Measurements from ENCODE around the gene CT47C1.

CT47C1 gene

DNA sequence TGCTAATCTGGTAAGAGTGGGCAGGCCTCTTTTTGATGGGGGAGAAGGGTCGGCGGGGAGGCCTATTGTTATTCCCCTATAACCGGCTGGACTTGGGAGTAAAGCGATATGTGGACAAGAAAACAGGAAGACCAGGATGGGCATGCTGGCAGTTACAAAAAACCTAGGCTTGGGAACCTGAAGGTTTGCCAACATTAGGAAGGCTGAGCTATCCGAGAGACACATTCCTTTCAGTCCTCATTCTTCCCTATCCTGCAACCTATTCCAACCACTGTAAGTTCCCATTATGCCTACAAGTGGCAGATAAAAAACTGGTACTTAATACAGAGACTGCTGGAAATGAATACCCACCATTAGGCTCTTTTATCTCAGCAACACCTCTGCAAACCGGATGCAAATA is 32.4 kb upstream of the CT47C1 start:
- Histone ChIP-seq H3K36me3 (ENCODE audit: control insufficient read depth in 2 of 2, insufficient read depth in 1 of 2, low read length in 2 of 2) (no peaks in the 10 kb centered on the region), H3K4me1 (ENCODE audit: control insufficient read depth, insufficient read depth, low read length) (no peaks in the 10 kb centered on the region), H3K27ac (ENCODE audit: extremely low read depth, low read depth, low read length) (no peak overlapping the region), H3K4me3 (ENCODE audit: low read depth, low read length) (no peak overlapping the region), H3K9me3 (ENCODE audit: control insufficient read depth, insufficient read depth, low read depth, low read length) (no peaks in the 10 kb centered on the region)
- TF ChIP-seq, protein P1, sequence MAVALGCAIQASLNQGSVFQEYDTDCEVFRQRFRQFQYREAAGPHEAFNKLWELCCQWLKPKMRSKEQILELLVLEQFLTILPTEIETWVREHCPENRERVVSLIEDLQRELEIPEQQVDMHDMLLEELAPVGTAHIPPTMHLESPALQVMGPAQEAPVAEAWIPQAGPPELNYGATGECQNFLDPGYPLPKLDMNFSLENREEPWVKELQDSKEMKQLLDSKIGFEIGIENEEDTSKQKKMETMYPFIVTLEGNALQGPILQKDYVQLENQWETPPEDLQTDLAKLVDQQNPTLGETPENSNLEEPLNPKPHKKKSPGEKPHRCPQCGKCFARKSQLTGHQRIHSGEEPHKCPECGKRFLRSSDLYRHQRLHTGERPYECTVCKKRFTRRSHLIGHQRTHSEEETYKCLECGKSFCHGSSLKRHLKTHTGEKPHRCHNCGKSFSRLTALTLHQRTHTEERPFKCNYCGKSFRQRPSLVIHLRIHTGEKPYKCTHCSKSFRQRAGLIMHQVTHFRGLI (tag by site-specific recombination; IDR thresholded peaks at IDR 0.05) = no peak
- no peak for TF ChIP-seq ZNF292 (tag by site-specific recombination; IDR thresholded peaks at IDR 0.05; ENCODE audit: borderline replicate concordance, low read depth)
- no peak for TF ChIP-seq ZSCAN23 (tag by site-specific recombination; IDR thresholded peaks at IDR 0.05)
- TF ChIP-seq ZNF311 (tag by site-specific recombination; IDR thresholded peaks at IDR 0.05; ENCODE audit: borderline replicate concordance) = no peak
- no peak for TF ChIP-seq ZEB2 (tag by site-specific recombination; IDR thresholded peaks at IDR 0.05)
- no peak for TF ChIP-seq ZNF155 (tag by site-specific recombination; IDR thresholded peaks at IDR 0.05)
- ChIA-PET POLR2A (no interaction called here), CTCF (interaction anchor here (0.6 kb wide), 1 partner anchor 149 kb away, joined by 4 read pairs; no protein-coding TSS in a partner anchor)

DNA sequence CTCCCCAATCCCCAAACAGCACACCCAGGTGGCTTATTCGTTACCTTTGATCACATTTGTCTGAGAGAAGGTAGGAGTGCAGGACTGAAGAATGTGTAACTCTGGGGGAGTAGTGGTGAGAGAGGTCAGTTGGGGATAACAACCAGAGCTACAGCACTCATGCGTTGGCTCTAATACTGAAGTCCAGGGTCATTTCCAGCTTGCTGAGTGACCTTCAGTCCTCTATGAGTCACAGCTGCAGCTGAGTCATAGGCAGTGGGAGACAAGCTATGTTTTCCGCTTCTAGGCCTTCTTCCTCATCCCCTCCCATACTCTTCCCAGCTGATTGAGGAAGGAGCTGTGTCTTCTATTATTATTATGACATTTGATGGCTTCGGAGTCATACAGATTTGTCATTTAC is 31.6 kb upstream of the CT47C1 start:
- H3K4me1 ChIP-seq (ENCODE audit: control insufficient read depth, insufficient read depth, low read length) = no peaks in the 10 kb centered on the region
- no peaks in the 10 kb centered on the region for H3K9me3 ChIP-seq (ENCODE audit: control insufficient read depth, insufficient read depth, low read depth, low read length)
- ChIA-PET POLR2A (no interaction called here), CTCF (no interaction called here)
- H3K36me3 ChIP-seq (ENCODE audit: control insufficient read depth in 2 of 2, insufficient read depth in 1 of 2, low read length in 2 of 2) = no peaks in the 10 kb centered on the region
- H3K27ac ChIP-seq (ENCODE audit: extremely low read depth, low read depth, low read length) = no peak overlapping the region
- no peak overlapping the region for H3K4me3 ChIP-seq (ENCODE audit: low read depth, low read length)
- no peak for TF ChIP-seq TRIM28 (IDR thresholded peaks at IDR 0.05; ENCODE audit: borderline replicate concordance, low read length)
- TF ChIP-seq ZNF266 (tag by site-specific recombination; IDR thresholded peaks at IDR 0.05; ENCODE audit: low read depth) = no peak
- no peak for TF ChIP-seq ZNF660 (tag by site-specific recombination; IDR thresholded peaks at IDR 0.05)
- TF ChIP-seq, protein P2, sequence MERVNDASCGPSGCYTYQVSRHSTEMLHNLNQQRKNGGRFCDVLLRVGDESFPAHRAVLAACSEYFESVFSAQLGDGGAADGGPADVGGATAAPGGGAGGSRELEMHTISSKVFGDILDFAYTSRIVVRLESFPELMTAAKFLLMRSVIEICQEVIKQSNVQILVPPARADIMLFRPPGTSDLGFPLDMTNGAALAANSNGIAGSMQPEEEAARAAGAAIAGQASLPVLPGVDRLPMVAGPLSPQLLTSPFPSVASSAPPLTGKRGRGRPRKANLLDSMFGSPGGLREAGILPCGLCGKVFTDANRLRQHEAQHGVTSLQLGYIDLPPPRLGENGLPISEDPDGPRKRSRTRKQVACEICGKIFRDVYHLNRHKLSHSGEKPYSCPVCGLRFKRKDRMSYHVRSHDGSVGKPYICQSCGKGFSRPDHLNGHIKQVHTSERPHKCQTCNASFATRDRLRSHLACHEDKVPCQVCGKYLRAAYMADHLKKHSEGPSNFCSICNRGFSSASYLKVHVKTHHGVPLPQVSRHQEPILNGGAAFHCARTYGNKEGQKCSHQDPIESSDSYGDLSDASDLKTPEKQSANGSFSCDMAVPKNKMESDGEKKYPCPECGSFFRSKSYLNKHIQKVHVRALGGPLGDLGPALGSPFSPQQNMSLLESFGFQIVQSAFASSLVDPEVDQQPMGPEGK (tag by site-specific recombination; IDR thresholded peaks at IDR 0.05) = no peak
- no peak for TF ChIP-seq ZNF10 (tag by site-specific recombination; IDR thresholded peaks at IDR 0.05)
- TF ChIP-seq ZNF658 (tag by site-specific recombination; IDR thresholded peaks at IDR 0.05) = no peak
- no peak for TF ChIP-seq ZNF426 (tag by site-specific recombination; IDR thresholded peaks at IDR 0.05)
- no peak for TF ChIP-seq ZEB2 (tag by site-specific recombination; IDR thresholded peaks at IDR 0.05)
- no peak for TF ChIP-seq ZNF707 (tag by site-specific recombination; IDR thresholded peaks at IDR 0.05)
- TF ChIP-seq ZNF514 (tag by site-specific recombination; IDR thresholded peaks at IDR 0.05) = no peak
- TF ChIP-seq, protein P3, sequence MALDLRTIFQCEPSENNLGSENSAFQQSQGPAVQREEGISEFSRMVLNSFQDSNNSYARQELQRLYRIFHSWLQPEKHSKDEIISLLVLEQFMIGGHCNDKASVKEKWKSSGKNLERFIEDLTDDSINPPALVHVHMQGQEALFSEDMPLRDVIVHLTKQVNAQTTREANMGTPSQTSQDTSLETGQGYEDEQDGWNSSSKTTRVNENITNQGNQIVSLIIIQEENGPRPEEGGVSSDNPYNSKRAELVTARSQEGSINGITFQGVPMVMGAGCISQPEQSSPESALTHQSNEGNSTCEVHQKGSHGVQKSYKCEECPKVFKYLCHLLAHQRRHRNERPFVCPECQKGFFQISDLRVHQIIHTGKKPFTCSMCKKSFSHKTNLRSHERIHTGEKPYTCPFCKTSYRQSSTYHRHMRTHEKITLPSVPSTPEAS (tag by site-specific recombination; IDR thresholded peaks at IDR 0.05) = no peak
- TF ChIP-seq, protein P4, sequence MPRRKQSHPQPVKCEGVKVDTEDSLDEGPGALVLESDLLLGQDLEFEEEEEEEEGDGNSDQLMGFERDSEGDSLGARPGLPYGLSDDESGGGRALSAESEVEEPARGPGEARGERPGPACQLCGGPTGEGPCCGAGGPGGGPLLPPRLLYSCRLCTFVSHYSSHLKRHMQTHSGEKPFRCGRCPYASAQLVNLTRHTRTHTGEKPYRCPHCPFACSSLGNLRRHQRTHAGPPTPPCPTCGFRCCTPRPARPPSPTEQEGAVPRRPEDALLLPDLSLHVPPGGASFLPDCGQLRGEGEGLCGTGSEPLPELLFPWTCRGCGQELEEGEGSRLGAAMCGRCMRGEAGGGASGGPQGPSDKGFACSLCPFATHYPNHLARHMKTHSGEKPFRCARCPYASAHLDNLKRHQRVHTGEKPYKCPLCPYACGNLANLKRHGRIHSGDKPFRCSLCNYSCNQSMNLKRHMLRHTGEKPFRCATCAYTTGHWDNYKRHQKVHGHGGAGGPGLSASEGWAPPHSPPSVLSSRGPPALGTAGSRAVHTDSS (tag by site-specific recombination; IDR thresholded peaks at IDR 0.05) = no peak

DNA sequence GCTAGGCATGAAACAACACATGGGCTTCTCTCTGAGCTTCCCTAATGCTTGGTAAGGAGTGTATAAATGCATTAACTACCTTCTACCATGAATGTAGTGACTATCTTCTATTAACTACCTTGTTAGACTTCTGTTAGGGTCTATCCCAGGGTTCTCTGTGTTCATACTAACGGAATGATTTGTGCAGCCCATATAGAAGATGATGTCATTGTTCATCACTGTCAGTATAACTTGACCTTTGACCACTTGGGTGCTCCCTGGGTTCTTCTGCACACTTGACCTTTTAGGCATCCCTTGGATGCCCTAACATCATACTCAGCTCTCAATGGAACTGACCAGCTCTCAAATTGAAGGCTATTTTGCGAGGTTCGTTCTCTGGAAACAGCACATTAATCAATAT is 30.8 kb upstream of the CT47C1 start:
- ChIA-PET CTCF (no interaction called here), POLR2A (no interaction called here)
- H3K9me3 ChIP-seq (ENCODE audit: control insufficient read depth, insufficient read depth, low read depth, low read length) = no peaks in the 10 kb centered on the region
- H3K27ac ChIP-seq (ENCODE audit: extremely low read depth, low read depth, low read length) = no peak overlapping the region
- TF ChIP-seq, protein P5, sequence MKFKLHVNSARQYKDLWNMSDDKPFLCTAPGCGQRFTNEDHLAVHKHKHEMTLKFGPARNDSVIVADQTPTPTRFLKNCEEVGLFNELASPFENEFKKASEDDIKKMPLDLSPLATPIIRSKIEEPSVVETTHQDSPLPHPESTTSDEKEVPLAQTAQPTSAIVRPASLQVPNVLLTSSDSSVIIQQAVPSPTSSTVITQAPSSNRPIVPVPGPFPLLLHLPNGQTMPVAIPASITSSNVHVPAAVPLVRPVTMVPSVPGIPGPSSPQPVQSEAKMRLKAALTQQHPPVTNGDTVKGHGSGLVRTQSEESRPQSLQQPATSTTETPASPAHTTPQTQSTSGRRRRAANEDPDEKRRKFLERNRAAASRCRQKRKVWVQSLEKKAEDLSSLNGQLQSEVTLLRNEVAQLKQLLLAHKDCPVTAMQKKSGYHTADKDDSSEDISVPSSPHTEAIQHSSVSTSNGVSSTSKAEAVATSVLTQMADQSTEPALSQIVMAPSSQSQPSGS (tag by site-specific recombination; IDR thresholded peaks at IDR 0.05; ENCODE audit: low read depth) = peak; percentile 69
- no peak for TF ChIP-seq ZBTB21 (tag by site-specific recombination; IDR thresholded peaks at IDR 0.05)
- no peaks in the 10 kb centered on the region for H3K36me3 ChIP-seq (ENCODE audit: control insufficient read depth in 2 of 2, insufficient read depth in 1 of 2, low read length in 2 of 2)
- H3K4me3 ChIP-seq (ENCODE audit: low read depth, low read length) = no peak overlapping the region
- H3K4me1 ChIP-seq (ENCODE audit: control insufficient read depth, insufficient read depth, low read length) = no peaks in the 10 kb centered on the region
